Stimulated activated CD4-positive, alpha-beta T cell treated with anti-CD3 and anti-CD28 coated beads, TNF-alpha, amount 100 ng/mL, for 48 hours (primary cell): ENCODE data around the gene TAF6L.
"Not testable (repeated sequence)": the region's sequence is repeated elsewhere in the genome, so short reads cannot be mapped to it uniquely, and the experiment has no call there.

Source experiments
- DNase-seq, 3 donors: peaks; one replicate each; pipeline ENCODE4 v3.0.0-alpha.2; 2020; ENCODE audit warnings: low read depth in 3 of 3

Gene TAF6L

GRCh38 chr11:62805076-62805892 lies 34.1 kb downstream of the TAF6L start, which contains the start of gene NXF1:
Gene NXF1, minus strand, starts transcription at chr11:62805440. Its CDS starts 84 bp downstream, at chr11:62805356.
- peak; percentile 90 to 96 (median 95) for DNase-seq

GRCh38 chr11:62805961-62806441 lies 34.8 kb downstream of the TAF6L start:
- DNase-seq, result no peak

- DNase-seq, result no peak
These were observed 35.5 kb downstream of the TAF6L start for GRCh38 chr11:62806611-62807121.

GRCh38 chr11:62810748-62811147 lies 39.6 kb downstream of the TAF6L start:
- DNase-seq, result no peak

- no peak for DNase-seq
These were observed 40.5 kb downstream of the TAF6L start for GRCh38 chr11:62811659-62812058.

GRCh38 chr11:62816557-62816956 lies 45.4 kb downstream of the TAF6L start:
- DNase-seq, result no peak

GRCh38 chr11:62817129-62817528 lies 45.9 kb downstream of the TAF6L start:
- DNase-seq, result no peak

- DNase-seq, result no peak
These were observed 52.5 kb downstream of the TAF6L start for GRCh38 chr11:62823677-62824076.

GRCh38 chr11:62828130-62828529 lies 56.9 kb downstream of the TAF6L start:
- not testable (repeated sequence) for DNase-seq

- DNase-seq, result no peak
These were observed 59.8 kb downstream of the TAF6L start for GRCh38 chr11:62830904-62831519.

GRCh38 chr11:62831520-62832335 lies 60.5 kb downstream of the TAF6L start, which contains the start of gene STX5:
Gene STX5, minus strand, starts transcription at chr11:62832051. Its CDS starts 808 bp downstream, at chr11:62831243.
- DNase-seq, result peak; percentile 99 to 100 (median 99)

GRCh38 chr11:62832336-62833234 lies 61.4 kb downstream of the TAF6L start, which contains the start of gene TEX54:
Gene TEX54, minus strand, starts transcription at chr11:62832841.
- DNase-seq, result no peak

GRCh38 chr11:62835336-62835735 lies 64.1 kb downstream of the TAF6L start:
- no peak for DNase-seq
